GM12891 (cell line): ENCODE measurements around the gene DHX38.

Experiments
- DNase-seq: peaks from one replicate; pipeline ENCODE4 v3.0.0; 2011; ENCODE audit warnings: low spot score; ENCODE audit not compliant: insufficient read length
- FAIRE-seq: peaks from 2 replicates; lab custom pipeline; 2011; peaks lifted over from hg19 to GRCh38; lab: Jason Lieb, UNC
- PAX5 ChIP-seq: IDR thresholded peaks from 2 replicates; pipeline ENCODE4 v1.6.1; 2011; ENCODE audit warnings: low read length, moderate library complexity, mild to moderate bottlenecking; ENCODE audit not compliant: insufficient read depth, severe bottlenecking
- POLR2A ChIP-seq: IDR thresholded peaks from 2 replicates; pipeline ENCODE4 v1.6.1; 2011; ENCODE audit warnings: low read depth, low read length, control low read depth
- POLR2AphosphoS5 ChIP-seq: IDR thresholded peaks from 2 replicates; pipeline ENCODE4 v1.6.1; 2011; ENCODE audit warnings: low read depth, low read length, control low read depth
- POU2F2 ChIP-seq: IDR thresholded peaks from 2 replicates; pipeline ENCODE4 v1.6.1; 2011; ENCODE audit warnings: low read depth, mild to moderate bottlenecking, control low read depth, low read length, moderate library complexity
- SPI1 ChIP-seq: IDR thresholded peaks from 2 replicates; pipeline ENCODE4 v1.6.1; 2011; ENCODE audit warnings: low read depth, low read length, control low read depth
- TAF1 ChIP-seq: IDR thresholded peaks from 2 replicates; pipeline ENCODE4 v1.6.1; 2011; ENCODE audit warnings: low read depth, low read length, control low read depth

The DHX38 gene

DNA sequence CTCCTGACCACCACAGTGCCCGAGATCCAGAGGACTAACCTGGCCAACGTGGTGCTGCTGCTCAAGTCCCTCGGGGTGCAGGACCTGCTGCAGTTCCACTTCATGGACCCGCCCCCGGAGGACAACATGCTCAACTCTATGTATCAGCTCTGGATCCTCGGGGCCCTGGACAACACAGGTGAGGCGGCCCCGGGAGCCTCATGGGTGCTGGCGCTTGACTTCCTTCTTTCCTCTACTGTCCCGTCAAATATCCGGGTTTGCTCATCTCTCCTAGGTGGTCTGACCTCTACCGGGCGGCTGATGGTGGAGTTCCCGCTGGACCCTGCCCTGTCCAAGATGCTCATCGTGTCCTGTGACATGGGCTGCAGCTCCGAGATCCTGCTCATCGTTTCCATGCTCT is 13.7 kb downstream of the DHX38 start:
- DNase-seq, result no peak
- no peak for FAIRE-seq
- no peak for TF ChIP-seq TAF1
- no peak for TF ChIP-seq POU2F2
- no peak for TF ChIP-seq SPI1
- no peak for TF ChIP-seq POLR2AphosphoS5

DNA sequence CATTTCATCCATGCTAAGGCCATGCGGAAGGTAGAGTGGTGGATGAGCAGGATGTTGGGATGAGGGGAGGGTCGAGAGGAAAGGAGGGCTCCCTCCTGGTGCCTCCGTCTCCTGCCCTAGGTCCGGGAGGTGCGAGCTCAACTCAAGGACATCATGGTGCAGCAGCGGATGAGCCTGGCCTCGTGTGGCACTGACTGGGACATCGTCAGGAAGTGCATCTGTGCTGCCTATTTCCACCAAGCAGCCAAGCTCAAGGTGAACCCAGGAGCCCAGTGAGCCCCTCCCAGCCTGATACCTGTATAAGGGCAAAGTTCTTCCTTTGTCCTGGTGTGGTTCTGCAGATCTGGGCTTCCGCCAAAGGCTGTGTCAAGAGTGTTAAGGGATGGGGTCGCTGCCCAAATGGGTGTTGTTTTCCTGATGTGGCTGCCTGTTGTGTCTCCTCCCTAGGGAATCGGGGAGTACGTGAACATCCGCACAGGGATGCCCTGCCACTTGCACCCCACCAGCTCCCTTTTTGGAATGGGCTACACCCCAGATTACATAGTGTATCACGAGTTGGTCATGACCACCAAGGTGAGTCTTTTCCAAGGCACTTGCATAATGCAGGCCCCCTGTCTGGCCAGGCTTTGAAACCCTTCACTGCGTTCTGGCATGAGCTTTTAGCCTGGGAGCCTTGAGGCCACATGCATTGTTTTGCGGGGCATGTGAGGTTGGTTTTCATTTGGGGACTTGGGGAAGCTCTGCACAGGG is 14.9 kb downstream of the DHX38 start:
- DNase-seq, result no peak
- TF ChIP-seq POLR2AphosphoS5 (no peak), POU2F2 (no peak), PAX5 (no peak), TAF1 (no peak), SPI1 (no peak)
- no peak for FAIRE-seq

DNA sequence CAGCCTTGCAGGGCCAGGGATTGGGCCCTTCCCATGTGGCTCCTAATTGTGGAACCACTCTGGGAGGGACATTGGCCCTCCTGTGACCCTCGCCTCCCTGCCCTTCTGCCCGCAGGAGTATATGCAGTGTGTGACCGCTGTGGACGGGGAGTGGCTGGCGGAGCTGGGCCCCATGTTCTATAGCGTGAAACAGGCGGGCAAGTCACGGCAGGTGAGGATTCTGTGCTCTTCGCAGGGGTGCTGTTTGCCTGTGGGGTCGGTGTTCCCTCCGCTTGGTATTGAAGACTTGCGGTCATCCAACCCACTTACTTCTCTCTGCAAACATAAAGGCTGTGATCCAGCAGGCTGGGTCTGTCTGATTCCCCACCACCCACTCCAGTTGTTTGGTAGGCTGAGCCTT is 15.7 kb downstream of the DHX38 start:
- DNase-seq (no peak), FAIRE-seq (no peak)
- TF ChIP-seq POU2F2, result no peak
- TF ChIP-seq TAF1, result no peak
- no peak for TF ChIP-seq POLR2AphosphoS5
- TF ChIP-seq POLR2A, result no peak
- TF ChIP-seq PAX5, result no peak
- TF ChIP-seq SPI1, result no peak

DNA sequence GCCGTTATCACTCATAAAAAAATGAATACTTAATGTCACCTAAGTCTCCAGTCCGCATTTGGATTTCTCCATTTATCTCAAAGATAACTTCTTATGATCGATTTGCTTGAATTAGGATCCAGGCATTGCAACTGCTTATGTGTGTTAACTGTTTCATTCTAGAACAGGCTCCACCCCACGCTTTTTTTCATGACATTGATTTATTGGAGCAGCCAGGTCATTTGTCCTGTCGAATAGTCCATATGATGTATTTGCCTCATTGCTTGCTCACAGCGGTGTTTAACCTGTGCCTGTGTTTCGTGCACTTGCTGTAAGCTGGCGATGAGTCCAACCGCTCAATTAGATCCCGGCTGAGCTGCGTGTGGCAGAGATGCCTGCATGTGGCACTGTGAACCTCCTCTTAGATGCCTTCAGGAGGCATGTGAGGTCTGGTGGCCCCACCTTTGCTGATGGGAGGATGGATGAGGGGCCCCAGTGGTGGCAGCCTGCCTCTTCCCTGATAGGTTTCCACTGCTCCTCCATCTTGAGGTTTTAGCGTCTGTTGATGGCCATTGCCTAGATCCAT is 16.4 kb downstream of the DHX38 start:
- FAIRE-seq (no peak), DNase-seq (no peak)
- TF ChIP-seq SPI1 (no peak), POU2F2 (no peak), POLR2A (no peak), PAX5 (no peak), TAF1 (no peak), POLR2AphosphoS5 (no peak)

DNA sequence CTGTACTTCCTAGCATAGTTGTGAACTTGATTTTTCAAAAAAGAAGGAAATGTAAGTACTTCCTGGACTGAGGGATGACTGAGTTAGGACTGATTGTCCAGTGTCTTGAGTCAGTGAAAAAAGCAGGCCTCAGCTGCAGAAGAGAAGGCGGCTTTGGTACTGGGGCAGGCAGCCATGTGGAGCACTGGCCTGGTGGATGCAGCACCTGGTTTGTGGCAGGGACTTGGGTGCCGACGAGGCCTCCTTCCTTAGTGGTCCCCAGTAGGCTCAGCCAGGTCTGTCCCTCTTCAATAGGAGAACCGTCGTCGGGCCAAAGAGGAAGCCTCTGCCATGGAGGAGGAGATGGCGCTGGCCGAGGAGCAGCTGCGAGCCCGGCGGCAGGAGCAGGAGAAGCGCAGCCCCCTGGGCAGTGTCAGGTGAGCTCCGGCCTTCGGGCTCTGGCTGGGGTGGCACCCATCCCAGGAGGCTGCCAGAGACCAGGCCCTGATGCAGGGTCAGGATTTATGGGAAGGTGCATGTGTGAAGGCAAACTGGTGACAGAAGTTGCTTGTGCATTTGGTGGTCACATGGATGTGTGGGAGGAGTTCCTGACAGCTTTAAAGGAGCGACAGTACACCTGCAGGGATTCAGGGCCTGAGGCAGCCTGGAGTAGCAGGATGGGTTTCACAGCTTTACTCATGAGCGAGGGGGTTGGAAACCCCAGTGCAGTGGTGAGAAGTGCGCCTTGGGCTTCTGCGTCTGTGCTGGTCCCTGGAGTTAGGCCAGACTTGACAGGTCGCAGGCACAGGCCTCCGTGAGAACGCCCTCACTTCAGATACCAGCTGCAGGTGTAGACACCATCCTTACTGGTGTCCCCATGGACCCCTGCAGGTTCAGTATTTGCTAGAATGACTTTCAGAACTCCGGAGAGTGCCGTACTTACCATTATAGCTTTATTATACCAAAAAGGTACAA is 17.3 kb downstream of the DHX38 start:
- FAIRE-seq, result no peak
- TF ChIP-seq POLR2A, result no peak
- TF ChIP-seq PAX5, result no peak
- no peak for TF ChIP-seq POLR2AphosphoS5
- TF ChIP-seq SPI1, result no peak
- no peak for TF ChIP-seq TAF1
- no peak for DNase-seq

DNA sequence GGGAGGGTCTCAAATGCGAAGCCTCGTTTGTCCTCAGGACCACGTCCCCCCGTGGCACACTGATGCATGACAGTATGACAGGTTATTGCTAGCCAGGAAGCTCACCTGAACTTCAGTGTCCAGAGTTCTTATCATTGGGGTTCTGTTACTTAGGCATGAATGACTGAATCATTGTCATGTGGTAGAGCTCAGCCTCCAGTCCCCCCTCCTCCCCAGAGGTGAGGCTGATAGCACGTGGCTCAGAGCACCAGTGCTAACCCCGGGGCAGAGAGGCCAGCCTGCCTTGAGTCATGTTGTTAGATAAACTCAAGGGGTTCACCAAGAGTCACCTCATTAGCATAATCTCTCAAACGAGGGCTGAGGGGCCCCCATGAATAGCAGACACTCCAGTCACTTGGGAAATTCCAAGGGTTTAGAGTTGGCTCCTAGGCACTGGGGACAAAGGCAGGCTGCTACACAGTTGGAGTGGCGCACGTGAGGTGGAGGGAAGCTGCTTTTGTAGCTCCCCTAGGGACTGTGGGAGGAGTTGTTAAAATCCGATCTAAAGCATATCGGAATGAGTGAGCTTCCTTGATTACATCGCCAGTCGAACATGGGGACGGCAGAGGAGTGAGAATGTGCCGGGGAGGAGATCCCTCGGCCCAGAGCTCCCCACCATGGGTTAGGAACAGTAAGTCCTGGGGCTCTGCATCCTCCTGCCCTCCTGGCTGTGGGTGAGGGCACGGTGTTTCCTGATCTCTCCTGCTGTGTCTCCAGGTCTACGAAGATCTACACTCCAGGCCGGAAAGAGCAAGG is 18.2 kb downstream of the DHX38 start:
- TF ChIP-seq SPI1, result no peak
- FAIRE-seq, result no peak

DNA sequence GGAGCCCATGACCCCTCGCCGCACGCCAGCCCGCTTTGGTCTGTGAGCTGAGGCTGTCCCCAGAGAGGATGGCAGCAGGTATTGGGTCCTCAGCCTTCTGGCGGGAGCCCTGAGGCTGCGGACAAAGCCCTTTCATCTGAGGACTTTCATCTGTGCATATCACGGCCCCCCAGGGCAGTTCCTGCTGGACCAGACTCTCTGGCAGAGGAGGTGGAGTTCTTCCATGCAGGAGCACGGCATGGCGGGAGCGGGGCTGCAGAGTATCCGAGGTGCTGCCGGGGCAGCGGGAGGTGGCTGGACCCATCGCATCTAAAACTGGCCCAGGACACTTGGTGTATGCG is 18.8 kb downstream of the DHX38 start:
- TF ChIP-seq POLR2AphosphoS5 (no peak), POLR2A (no peak), SPI1 (no peak), POU2F2 (no peak), TAF1 (no peak), PAX5 (no peak)
- no peak for DNase-seq
- FAIRE-seq, result no peak

More for the DNA sequence above, 18.2 kb downstream of the DHX38 start:
- no peak for DNase-seq

DNA sequence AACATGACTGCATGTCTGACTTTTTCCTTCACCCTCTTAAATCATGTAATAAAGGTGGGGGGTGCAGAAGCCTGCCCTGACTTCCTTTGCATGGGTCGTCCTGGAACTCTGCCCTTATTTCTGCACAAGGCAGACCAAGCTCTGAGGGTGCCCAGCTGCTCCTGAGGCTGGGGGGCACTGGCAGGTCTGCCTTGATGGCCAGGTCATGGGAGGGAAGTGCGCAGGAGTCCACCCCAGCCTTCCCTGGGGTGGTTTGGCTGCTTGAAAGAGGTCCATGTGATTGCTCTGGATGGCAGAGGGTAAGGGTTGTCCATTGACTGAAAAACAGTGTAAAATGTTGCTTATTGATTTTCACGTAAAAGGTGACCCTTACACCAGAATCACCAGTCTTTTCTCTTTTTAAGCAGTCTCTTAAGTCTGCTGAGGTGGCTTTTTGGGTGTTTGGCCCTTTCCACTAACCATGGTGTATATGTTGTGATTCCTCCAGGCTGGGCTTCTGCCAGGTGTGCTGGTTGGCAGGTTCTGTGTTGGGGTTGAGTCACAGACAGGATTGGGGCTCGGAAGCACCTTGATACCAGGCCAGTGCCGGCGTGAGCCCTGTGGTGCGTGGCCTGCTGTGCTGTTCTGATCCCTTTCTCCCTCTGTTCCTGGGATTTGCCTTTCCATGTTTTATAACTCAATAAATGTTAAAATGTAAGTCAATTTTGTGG is 19.4 kb downstream of the DHX38 start:
- no peak for DNase-seq
- FAIRE-seq, result no peak
- 0 out of 2 replicates have a peak, but pooled peaks have one; percentile 28 for TF ChIP-seq POLR2A
- TF ChIP-seq TAF1, result no peak
- no peak for TF ChIP-seq SPI1

DNA sequence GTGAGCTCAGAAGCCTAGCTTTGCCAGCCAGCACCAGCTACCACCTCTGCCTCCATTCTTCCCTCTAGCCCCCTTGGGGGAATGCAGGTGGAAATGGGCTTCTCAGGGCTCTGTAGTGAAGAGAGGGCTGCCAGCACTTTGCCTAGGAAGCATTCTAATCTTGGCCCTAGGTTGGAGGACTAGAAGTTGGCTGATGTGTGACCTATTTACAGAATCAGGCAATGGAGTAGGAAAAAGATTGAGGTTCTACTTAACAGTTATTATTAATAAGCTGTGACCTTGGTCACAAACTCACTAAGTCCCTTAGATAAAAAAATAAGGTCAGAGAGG is 19.9 kb downstream of the DHX38 start:
- FAIRE-seq, result no peak
- no peak for DNase-seq

More for the DNA sequence above, 19.9 kb downstream of the DHX38 start:
- no peak for TF ChIP-seq POU2F2
- TF ChIP-seq POLR2A, result no peak
- TF ChIP-seq PAX5, result no peak
- TF ChIP-seq SPI1, result no peak
- no peak for TF ChIP-seq TAF1
- no peak for TF ChIP-seq POLR2AphosphoS5
